ENCODE data around the gene RGS6. TPM values are rescaled to one million over a fixed set of nuclear protein-coding genes. Genes with fewer than 3 reads are reported as not detected.

The RGS6 gene
- polyA plus RNA-seq, 1 donor, result 7.6 TPM

GRCh38 chr14:72332046-72332445 lies 399.8 kb downstream of the RGS6 start:
- DNase-seq, result no peak

DNA sequence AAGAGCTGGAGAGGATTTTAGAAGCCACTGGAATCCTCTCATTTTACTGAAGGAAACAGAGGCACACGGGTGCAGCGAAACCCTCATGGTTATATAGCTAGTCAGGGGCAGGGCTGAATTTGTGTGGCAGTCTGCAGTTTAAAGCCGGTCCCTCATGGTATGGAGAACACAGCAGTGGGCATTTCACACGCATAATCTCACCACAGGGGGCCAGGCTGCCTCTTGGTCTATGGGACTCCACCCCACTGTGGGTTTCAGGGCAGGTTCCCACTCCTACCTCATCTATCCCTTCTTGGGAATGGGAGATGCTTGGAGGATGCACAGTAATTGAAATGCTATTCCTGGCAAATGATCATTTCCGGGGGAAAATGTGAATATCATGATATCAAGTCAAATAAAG lies 400.6 kb downstream of the RGS6 start:
- DNase-seq, result no peak

- no peak for DNase-seq
Measured at GRCh38 chr14:72333357-72333756, 401.1 kb downstream of the RGS6 start.

DNA sequence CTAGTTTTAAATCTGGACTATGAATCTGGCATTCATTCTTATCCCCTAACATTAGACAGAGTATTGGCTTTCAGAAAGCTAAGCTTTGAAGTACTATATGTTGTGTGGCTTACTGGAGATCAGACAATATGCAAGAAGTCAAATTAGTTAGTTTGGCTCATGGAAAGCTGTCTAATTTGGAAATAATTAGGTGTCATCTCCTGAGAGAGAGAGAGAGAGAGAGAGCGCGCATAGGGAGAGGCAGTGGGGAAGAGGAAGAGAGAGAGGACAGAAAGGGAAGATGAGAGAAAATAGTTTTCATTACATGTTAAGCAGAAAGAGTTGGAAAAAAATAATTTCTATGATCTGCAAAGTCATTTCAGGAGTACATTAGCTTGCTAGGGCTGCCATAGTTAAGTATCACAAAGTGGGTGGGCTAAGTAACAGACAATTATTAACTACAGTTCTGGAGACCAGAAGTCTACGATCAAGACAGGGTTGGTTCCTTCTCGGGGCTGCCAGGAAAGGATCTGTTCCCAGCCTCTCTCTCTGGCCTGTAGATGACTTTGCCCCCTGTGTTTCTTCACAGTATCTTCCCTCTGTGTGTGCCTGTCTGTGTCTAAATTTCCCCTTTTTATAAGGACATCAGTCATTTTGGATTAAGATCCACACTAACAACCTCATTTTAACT lies 404.2 kb downstream of the RGS6 start:
- DNase-seq, result no peak

- no peak for DNase-seq
Measured at GRCh38 chr14:72341237-72341636, 409.0 kb downstream of the RGS6 start.

DNA sequence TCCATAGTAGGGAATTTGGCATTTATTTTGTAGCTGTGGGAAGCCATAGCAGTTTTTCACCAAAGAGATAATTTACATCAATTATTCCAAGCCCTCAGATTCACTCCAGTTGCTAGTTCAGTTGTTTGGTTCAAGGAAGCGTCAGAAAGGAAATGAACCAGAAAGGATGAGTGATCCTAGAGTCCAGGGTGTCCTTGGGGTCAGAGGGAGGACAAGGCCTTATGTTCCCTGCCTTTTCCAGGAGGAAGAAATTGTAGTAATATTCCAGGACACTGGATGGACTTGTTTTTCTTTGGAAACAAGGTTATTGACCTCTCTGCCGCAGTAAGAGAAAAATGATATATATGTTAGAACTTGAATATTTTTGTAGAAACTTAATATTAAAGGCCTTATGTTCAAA lies 409.5 kb downstream of the RGS6 start:
- no peak for DNase-seq

GRCh38 chr14:72347118-72347517 lies 414.9 kb downstream of the RGS6 start:
- no peak for DNase-seq

- DNase-seq, result no peak
Measured at GRCh38 chr14:72350215-72350614, 418.0 kb downstream of the RGS6 start.

DNA sequence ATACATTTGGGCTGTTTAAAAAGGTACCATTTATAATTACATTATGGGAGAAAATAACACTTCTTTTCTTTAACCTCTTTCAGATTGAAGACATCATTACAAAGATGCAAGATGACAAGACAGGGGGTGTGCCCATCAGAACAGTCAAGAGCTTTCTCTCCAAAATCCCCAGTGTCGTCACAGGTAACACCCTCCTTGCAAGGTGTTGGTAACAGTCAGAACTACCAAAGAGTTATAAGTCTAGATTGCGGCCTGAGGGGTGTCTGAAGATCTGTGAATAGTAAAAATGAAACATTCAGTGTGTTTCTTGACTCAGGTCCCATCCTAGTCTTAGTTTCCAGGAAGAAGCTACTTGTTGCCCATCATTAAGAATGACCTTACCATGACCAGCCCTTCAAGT lies 419.8 kb downstream of the RGS6 start:
- no peak for DNase-seq

GRCh38 chr14:72366619-72367018 lies 434.4 kb downstream of the RGS6 start:
- DNase-seq, result no peak

GRCh38 chr14:72369106-72369505 lies 436.9 kb downstream of the RGS6 start:
- no peak for DNase-seq

DNA sequence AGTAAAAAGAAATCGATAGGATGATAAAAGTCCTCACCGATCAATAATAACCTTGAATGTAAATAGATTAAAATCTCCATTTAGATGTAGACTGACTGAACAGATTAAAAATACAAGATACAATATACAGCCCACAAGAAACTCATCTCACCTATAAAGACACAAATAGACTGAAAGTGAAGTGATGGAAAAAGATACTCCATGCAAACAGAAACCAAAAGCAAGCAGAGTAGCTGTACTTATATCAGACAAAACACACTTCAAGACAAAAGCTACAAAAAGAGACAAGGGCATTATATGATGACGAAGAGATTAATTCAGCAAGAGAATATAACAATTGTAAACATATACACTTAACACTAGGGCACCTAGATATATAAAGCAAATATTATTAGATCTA lies 444.8 kb downstream of the RGS6 start:
- no peak for DNase-seq

- DNase-seq, result no peak
Measured at GRCh38 chr14:72380456-72380855, 448.2 kb downstream of the RGS6 start.

- no peak for DNase-seq
Measured at GRCh38 chr14:72383865-72384264, 451.6 kb downstream of the RGS6 start.

DNA sequence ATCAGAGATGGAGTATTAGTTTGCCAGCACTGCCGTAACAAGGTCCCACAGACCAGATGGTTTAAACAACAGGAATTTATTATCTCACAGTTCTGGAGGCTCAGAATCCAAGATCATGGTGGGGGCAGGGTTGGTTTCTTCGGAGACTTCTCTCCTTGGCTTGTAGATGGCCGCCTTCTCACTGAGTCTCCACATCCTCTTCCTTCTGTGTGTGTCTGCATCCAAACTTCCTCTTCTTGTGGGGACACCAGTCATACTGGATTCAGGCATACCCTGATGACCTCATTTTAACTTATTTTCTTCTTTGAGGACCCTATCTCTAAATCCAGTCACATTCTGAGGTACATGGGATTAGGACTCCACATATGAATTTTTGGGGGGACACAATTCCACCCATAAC lies 455.5 kb downstream of the RGS6 start:
- DNase-seq, result no peak

- DNase-seq, result no peak
Measured at GRCh38 chr14:72389200-72389599, 457.0 kb downstream of the RGS6 start.

- DNase-seq, result no peak
Measured at GRCh38 chr14:72401101-72401625, 468.9 kb downstream of the RGS6 start.

DNA sequence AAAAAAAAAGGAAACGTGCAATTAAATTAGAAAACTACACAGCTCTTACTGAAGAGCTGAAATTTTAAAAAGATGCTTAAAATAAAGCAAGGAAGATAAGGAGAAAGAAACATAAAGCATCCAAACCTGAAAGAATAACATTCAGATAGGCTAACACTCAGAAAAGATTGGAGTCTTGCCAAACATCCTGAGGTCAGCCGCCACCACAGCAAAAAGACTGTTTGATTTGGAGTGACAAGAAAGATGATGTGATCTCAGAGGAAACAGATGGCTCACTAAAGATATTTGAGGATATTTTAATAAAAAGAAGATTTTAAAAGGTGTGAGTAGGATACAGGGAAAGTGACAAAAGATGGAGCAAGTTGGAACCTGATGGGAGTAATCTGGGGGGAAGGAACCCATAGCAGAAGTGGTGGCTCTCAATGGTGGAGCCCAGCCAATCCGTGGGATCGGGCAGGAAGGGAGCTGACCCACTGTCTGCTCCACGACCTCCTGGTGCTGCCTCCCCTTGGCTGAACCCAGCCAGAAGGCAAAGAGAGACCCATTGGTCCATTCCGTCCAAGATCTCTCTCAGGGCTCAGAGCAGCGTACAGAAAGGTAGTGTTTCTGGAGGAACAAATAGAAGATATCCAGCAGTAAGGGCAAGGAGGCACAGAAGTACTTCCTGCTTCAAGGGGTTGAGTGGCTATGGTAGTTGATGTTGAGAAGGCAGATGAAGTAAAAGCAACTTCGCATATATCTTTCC lies 469.6 kb downstream of the RGS6 start:
- no peak for DNase-seq

GRCh38 chr14:72402377-72402772 lies 470.1 kb downstream of the RGS6 start:
- no peak for DNase-seq

DNA sequence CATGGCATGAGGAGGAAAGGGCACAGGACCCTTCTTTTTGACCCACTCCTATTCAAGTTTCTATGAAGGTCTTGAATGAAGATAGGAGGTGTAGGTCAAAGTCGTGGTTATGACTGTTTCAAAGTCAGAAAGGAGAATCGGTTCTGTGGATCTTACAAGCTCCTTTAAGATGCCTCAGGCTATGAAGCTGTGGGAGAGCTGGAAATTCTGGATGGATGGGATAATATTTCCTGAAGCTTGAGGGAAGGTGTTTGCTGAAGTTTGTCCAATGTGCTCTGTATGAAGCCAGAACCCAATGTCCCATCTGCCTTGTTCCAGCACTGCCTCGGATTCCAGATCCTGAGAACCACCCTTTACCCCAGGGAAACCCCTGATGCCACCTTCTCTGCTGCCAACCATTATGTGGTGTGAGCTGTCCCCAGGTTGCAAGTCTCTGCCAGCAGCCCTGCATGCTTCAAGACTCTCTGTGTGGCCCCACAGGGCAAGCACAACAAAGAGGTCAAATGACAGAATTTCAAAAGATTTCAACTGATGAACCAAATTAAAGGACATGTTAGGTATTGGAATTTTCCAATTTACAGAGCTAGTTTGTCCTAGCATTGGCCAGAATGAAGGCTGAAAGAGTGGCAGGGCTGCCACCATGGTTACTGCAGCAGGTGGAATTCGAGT lies 472.0 kb downstream of the RGS6 start:
- no peak for DNase-seq

- DNase-seq, result no peak
Measured at GRCh38 chr14:72404998-72405397, 472.8 kb downstream of the RGS6 start.

DNA sequence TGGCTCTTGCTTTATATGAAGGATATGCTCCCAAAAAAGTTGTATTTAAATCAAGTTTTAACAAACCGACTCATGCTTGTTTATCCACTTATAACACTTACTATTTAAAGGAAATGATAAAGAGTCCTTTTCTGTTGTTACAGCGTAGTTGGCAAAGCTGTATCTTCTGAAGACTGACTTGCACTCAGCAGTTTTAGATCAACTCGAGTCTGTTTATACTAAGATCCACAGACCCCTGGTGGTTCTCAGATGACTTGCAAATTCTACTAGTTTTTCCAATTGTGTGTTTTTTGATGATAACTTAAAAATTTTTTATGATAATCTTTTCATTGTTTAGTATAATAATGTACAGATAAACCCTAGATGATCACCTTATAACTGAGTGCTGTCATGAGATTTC lies 475.8 kb downstream of the RGS6 start:
- DNase-seq, result no peak

DNA sequence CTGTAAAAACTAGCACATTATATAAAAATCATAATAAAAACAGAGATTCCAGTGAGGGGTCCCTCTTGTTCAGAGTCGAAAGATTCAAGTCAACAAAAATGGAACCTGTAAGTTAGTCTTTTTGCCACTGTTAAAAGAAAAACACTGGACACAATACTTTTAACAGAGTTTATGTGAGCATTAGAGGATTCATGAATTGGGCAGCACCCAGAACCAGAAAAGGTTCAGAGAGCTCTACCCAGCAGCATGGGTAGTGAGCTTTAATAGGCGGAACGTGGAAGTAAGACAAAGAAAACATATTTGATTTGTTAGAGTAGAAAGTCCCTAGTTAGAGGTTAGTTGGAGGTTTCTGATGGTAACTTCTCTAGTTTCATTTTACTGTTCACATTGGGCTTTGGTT lies 476.8 kb downstream of the RGS6 start:
- DNase-seq, result no peak

Data from hindlimb muscle (tissue), 1 donor.